HL-60 (cell line): Measurements from ENCODE around the gene MRPS18C.

Source experiments
- DNase-seq, 2 experiments: peaks; one replicate each; pipeline ENCODE4 v3.0.0-alpha.2; 2010 to 2020; ENCODE audit warnings: low read depth in 1 of 2, low spot score in 1 of 2
- H3K27ac ChIP-seq: fragments of 250-450 bp; sonication (Bioruptor Pico); replicated peaks from 2 replicates; pipeline ENCODE4 v1.5.1; 2020; ENCODE audit warnings: mild to moderate bottlenecking, moderate library complexity
- H3K27me3 ChIP-seq: fragments of 250-450 bp; sonication (Bioruptor Pico); 2 replicates; pipeline ENCODE4 v1.5.1; 2021; ENCODE audit warnings: mild to moderate bottlenecking, moderate library complexity; ENCODE audit not compliant: insufficient read depth, poor library complexity, severe bottlenecking
- H3K4me3 ChIP-seq: replicated peaks from 2 replicates; pipeline ENCODE4 v1.5.1; 2011; ENCODE audit warnings: mild to moderate bottlenecking, control low read depth, low read length; ENCODE audit not compliant: insufficient read depth
- CTCF ChIP-seq: IDR thresholded peaks from one replicate; pipeline ENCODE4 v1.5.1; 2011; ENCODE audit warnings: low read length, control low read depth, inconsistent platforms; ENCODE audit not compliant: insufficient read depth
- GABPA ChIP-seq: IDR thresholded peaks from 2 replicates; pipeline ENCODE4 v1.6.1; 2012; ENCODE audit warnings: low read depth
- POLR2AphosphoS5 ChIP-seq: IDR thresholded peaks from 2 replicates; pipeline ENCODE4 v1.6.1; 2012; ENCODE audit warnings: low read depth
- REST ChIP-seq: IDR thresholded peaks from 2 replicates; pipeline ENCODE4 v1.6.1; 2012; ENCODE audit warnings: low read depth; ENCODE audit not compliant: insufficient replicate concordance
- SPI1 ChIP-seq: IDR thresholded peaks from 2 replicates; pipeline ENCODE4 v1.6.1; 2012; ENCODE audit warnings: low read depth, mild to moderate bottlenecking, borderline replicate concordance

MRPS18C gene

GRCh38 chr4:83417566-83417965 is 38.3 kb upstream of the MRPS18C start:
- no peak for TF ChIP-seq SPI1
- no peak for TF ChIP-seq POLR2AphosphoS5
- TF ChIP-seq GABPA = no peak
- TF ChIP-seq CTCF = no peak
- no peak for TF ChIP-seq REST
- Histone ChIP-seq H3K27ac (no peak overlapping the region), H3K27me3 (no peaks in the 10 kb centered on the region), H3K4me3 (no peak overlapping the region)
- no peak for DNase-seq

- TF ChIP-seq CTCF = no peak
Observed at GRCh38 chr4:83418211-83418610, 37.6 kb upstream of the MRPS18C start.

GRCh38 chr4:83431200-83431599 is 24.7 kb upstream of the MRPS18C start:
- no peak for DNase-seq
- no peak for TF ChIP-seq SPI1
- no peak for TF ChIP-seq REST
- TF ChIP-seq GABPA = no peak
- TF ChIP-seq CTCF = no peak
- no peak for TF ChIP-seq POLR2AphosphoS5
- no peak overlapping the region for H3K27ac ChIP-seq

More at GRCh38 chr4:83418211-83418610, 37.6 kb upstream of the MRPS18C start:
- Histone ChIP-seq H3K27me3 (no peaks in the 10 kb centered on the region), H3K4me3 (no peak overlapping the region), H3K27ac (no peak overlapping the region)
- DNase-seq = no peak

GRCh38 chr4:83436680-83437079 is 19.2 kb upstream of the MRPS18C start:
- TF ChIP-seq CTCF = no peak
- no peak for TF ChIP-seq SPI1
- TF ChIP-seq REST = no peak
- TF ChIP-seq POLR2AphosphoS5 = no peak
- TF ChIP-seq GABPA = no peak
- no peak overlapping the region for H3K4me3 ChIP-seq
- H3K27me3 ChIP-seq = no peaks in the 10 kb centered on the region
- no peak for DNase-seq
- H3K27ac ChIP-seq = no peak overlapping the region

More at GRCh38 chr4:83431200-83431599, 24.7 kb upstream of the MRPS18C start:
- no peak overlapping the region for H3K4me3 ChIP-seq
- no peaks in the 10 kb centered on the region for H3K27me3 ChIP-seq
